SK-N-SH (cell line): Measurements from ENCODE around the gene CHPF. TPM values are rescaled to one million over a fixed set of nuclear protein-coding genes. Genes with fewer than 3 reads are reported as not detected.

Experiments used
- CTCF ChIA-PET: fragments of 300-600, 350-600 bp; formaldehyde crosslinking; extraction: SDS; loops from one replicate; lab custom pipeline; 2021; lab: Yijun Ruan, JAX
- POLR2A ChIA-PET: fragments of 350-600 bp; sonication (Branson Sonifier 250); formaldehyde crosslinking; extraction: SDS; loops from one replicate; lab custom pipeline; 2020; ENCODE audit warnings: antibody characterized with exemption, inconsistent platforms; lab: Yijun Ruan, JAX
- DNase-seq: peaks from one replicate; pipeline ENCODE4 v3.0.0; 2012
- H2AFZ ChIP-seq: fragments of 200-600 bp; sonication (generic); 2 replicates; pipeline ENCODE4 v1.8.1; 2016; ENCODE audit warnings: antibody characterized with exemption, mild to moderate bottlenecking, low read depth
- H3F3A ChIP-seq: fragments of 200-600 bp; sonication (generic); replicated peaks from 2 replicates; pipeline ENCODE3; 2016; ENCODE audit warnings: antibody characterized with exemption, mild to moderate bottlenecking; ENCODE audit not compliant: insufficient read depth
- H3K27ac ChIP-seq, 2 experiments: fragments of 200-500 bp in 1 of 2; fragments of 200-600 bp in 1 of 2; sonication (Bioruptor generic) in 1 of 2; sonication (generic), shearing (Covaris generic) in 1 of 2; 2 replicates each; pipeline versions ENCODE4 v1.5.1 to v1.6.1; 2014 to 2016; ENCODE audit warnings: low read depth in 2 of 2, inconsistent platforms in 1 of 2, low read length in 1 of 2, mild to moderate bottlenecking in 1 of 2, mixed read lengths in 1 of 2
- H3K27me3 ChIP-seq: fragments of 200-600 bp; sonication (generic), shearing (Covaris generic); 2 replicates; pipeline ENCODE4 v1.6.1; 2016; ENCODE audit warnings: mixed run types; ENCODE audit not compliant: insufficient read depth
- H3K36me3 ChIP-seq, 2 experiments: fragments of 200-500 bp in 1 of 2; fragments of 200-600 bp in 1 of 2; sonication (Bioruptor generic) in 1 of 2; sonication (generic) in 1 of 2; replicated peaks in 1 of 2; 2 replicates each; pipeline versions ENCODE3 to v1.5.1; 2014 to 2016; ENCODE audit warnings: low read length in 1 of 2, mild to moderate bottlenecking in 1 of 2; ENCODE audit not compliant: insufficient read depth in 2 of 2, control insufficient read depth in 1 of 2
- H3K4me1 ChIP-seq, 2 experiments: fragments of 200-500 bp in 1 of 2; fragments of 200-600 bp in 1 of 2; sonication (Bioruptor generic) in 1 of 2; sonication (generic), shearing (Covaris generic) in 1 of 2; 2 replicates each; pipeline versions ENCODE4 v1.5.1 to v1.6.1; 2014 to 2016; ENCODE audit warnings: low read depth in 1 of 2, low read length in 1 of 2, mixed run types in 1 of 2; ENCODE audit not compliant: insufficient read depth in 2 of 2, control insufficient read depth in 1 of 2
- H3K4me2 ChIP-seq: fragments of 200-600 bp; sonication (generic), shearing (Covaris generic); 2 replicates; pipeline ENCODE4 v1.6.1; 2017; ENCODE audit warnings: mixed run types
- H3K4me3 ChIP-seq, 2 experiments: fragments of 200-500 bp in 1 of 2; fragments of 200-600 bp in 1 of 2; sonication (Bioruptor generic) in 1 of 2; sonication (generic), shearing (Covaris generic) in 1 of 2; 2 replicates each; pipeline versions ENCODE4 v1.5.1 to v1.8.1; 2014 to 2016; ENCODE audit warnings: low read depth in 2 of 2, inconsistent platforms in 1 of 2, low read length in 1 of 2, mild to moderate bottlenecking in 1 of 2, mixed read lengths in 1 of 2, moderate library complexity in 1 of 2
- H3K79me2 ChIP-seq: fragments of 200-600 bp; sonication (generic); 2 replicates; pipeline ENCODE4 v1.8.1; 2017; ENCODE audit warnings: mild to moderate bottlenecking; ENCODE audit not compliant: insufficient read depth
- H3K9ac ChIP-seq: fragments of 200-600 bp; sonication (generic); 2 replicates; pipeline ENCODE4 v1.6.1; 2017; ENCODE audit warnings: mixed run types
- H3K9me2 ChIP-seq: fragments of 200-600 bp; sonication (generic); 2 replicates; pipeline ENCODE4 v1.6.1; 2017; ENCODE audit warnings: mixed run types
- H3K9me3 ChIP-seq: fragments of 200-600 bp; sonication (generic); 2 replicates; pipeline ENCODE4 v1.6.1; 2017; ENCODE audit warnings: mixed run types, mild to moderate bottlenecking, moderate library complexity
- H4K20me1 ChIP-seq: fragments of 200-600 bp; sonication (generic); 2 replicates; pipeline ENCODE4 v1.6.1; 2017; ENCODE audit warnings: mild to moderate bottlenecking, mixed run types; ENCODE audit not compliant: insufficient read depth
- EP300 ChIP-seq, 2 experiments: IDR thresholded peaks; 2 replicates each; pipeline versions ENCODE4 v1.4.0 to v1.6.1; 2012; ENCODE audit warnings: borderline replicate concordance in 1 of 2, low read depth in 1 of 2, low read length in 1 of 2
- EZH2phosphoT487 ChIP-seq: fragments of 200-600 bp; sonication (generic); IDR thresholded peaks from 2 replicates; pipeline ENCODE4 v1.6.1; 2017; ENCODE audit warnings: low read depth, mixed run types, mild to moderate bottlenecking, antibody characterized with exemption, moderate library complexity, borderline replicate concordance
- FOXJ3 ChIP-seq: sonication (generic); formaldehyde crosslinking; IDR thresholded peaks from 2 replicates; pipeline ENCODE4 v1.5.1; 2020; ENCODE audit warnings: mild to moderate bottlenecking, missing genetic modification reagents
- GABPA ChIP-seq: IDR thresholded peaks from 2 replicates; pipeline ENCODE4 v1.4.0; 2012; ENCODE audit warnings: low read depth, mild to moderate bottlenecking
- JUND ChIP-seq: IDR thresholded peaks from 2 replicates; pipeline ENCODE4 v1.4.0; 2012
- MEF2A ChIP-seq: IDR thresholded peaks from 2 replicates; pipeline ENCODE4 v1.4.0; 2012; ENCODE audit warnings: low read depth, borderline replicate concordance
- MXI1 ChIP-seq: IDR thresholded peaks from 2 replicates; pipeline ENCODE4 v1.6.1; 2012; ENCODE audit warnings: mild to moderate bottlenecking, low read depth, low read length, improper control_type of control experiment
- RCOR1 ChIP-seq: fragments of 150-350 bp; IDR thresholded peaks from 2 replicates; pipeline ENCODE4 v1.6.1; 2017; ENCODE audit warnings: antibody characterized with exemption, low read length
- RFX5 ChIP-seq: IDR thresholded peaks from 2 replicates; pipeline ENCODE4 v1.6.1; 2012; ENCODE audit warnings: mild to moderate bottlenecking, improper control_type of control experiment, low read length
- TEAD4 ChIP-seq: IDR thresholded peaks from 2 replicates; pipeline ENCODE4 v1.4.0; 2012; ENCODE audit warnings: mild to moderate bottlenecking, borderline replicate concordance; ENCODE audit not compliant: insufficient read depth
- YY1 ChIP-seq: IDR thresholded peaks from 2 replicates; pipeline ENCODE4 v1.4.0; 2012; ENCODE audit warnings: low read depth, mild to moderate bottlenecking
- WGBS: methylation state at CpG from one replicate; pipeline ENCODE4 v1.1.6; 2017; ENCODE audit warnings: low lambda C conversion rate; 5-methylcytosine and 5-hydroxymethylcytosine counted together
- polyA plus RNA-seq, 3 experiments: library from polyadenylated mRNA; depleted of rRNA; stranded (reverse); fragments of >200 nt; gene quantifications; 2 replicates each; pipeline ENCODE4 v1.2.3, GENCODE V29; 2012

CHPF gene
- polyA plus RNA-seq, 1 of the 3 experiments (the other 2 are of a cell fraction), result 141 TPM

DNA sequence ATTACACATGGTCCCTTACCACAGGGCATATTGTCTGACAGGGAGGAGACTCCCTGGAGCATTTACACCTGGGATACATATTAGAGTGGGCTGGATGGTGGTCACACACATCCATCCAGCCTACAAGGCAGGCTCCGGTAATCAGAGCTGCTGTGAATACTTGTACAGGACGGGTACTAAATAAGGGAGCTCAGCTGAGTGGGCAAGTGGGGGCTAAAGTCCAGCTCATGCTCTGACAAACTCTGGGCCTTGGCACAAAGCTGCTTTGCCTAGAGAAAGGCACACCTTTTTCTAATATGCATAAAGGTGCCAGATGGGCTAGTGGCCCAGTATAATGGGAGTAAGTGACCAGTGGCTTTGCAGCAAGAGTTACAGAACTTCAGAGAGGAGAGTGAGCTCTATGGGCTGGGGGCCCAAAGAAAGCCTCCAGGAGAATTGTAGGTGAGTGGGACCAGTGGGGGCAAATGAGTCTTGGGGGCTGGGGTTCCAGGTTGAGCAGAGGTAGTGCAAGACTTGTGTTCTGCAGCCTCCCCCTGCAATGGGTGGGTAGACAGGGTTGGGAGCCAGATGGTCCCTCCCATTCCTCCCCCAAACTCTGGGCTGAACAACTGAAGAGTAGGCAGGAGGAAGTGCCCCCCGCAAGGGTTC lies 1.8 kb upstream of the CHPF start:
- POLR2A ChIA-PET, result interaction anchor here (0.9 to 1.4 kb wide), 2 partner anchors 16 to 52 kb away, joined by 3 read pairs; no protein-coding TSS in a partner anchor
- H3K9ac ChIP-seq, result no peak overlapping the region
- no peak overlapping the region for H3K4me2 ChIP-seq
- no peak for TF ChIP-seq EZH2phosphoT487
- H3K27me3 ChIP-seq, result no peaks in the 10 kb centered on the region
- 67% methylated on average over 2 of the region's 3 CpGs for WGBS
- peaks cover 13% of the 10 kb centered on the region for H3K79me2 ChIP-seq
- peaks cover 6% of the 10 kb centered on the region for H3F3A ChIP-seq
- no peaks in the 10 kb centered on the region for H3K9me3 ChIP-seq
- no peak overlapping the region for H3K4me3 ChIP-seq
- peaks cover 9 to 12% of the 10 kb centered on the region in 2 experiments for H3K36me3 ChIP-seq
- H3K9me2 ChIP-seq, result no peaks in the 10 kb centered on the region
- no peak overlapping the region for H3K27ac ChIP-seq
- H2AFZ ChIP-seq, result no peak overlapping the region
- H3K4me1 ChIP-seq, result peaks cover 7 to 32% of the 10 kb centered on the region in 2 experiments; a peak in 2 of 4 replicates
- DNase-seq, result no peak
- CTCF ChIA-PET, result interaction anchor here (1.1 to 62.1 kb wide), 7 partner anchors 14 to 144 kb away, joined by 3 to 2824 read pairs (median 37); partner anchors contain the start of genes ASIC4, GMPPA and STK11IP
- H4K20me1 ChIP-seq, result peaks cover 20% of the 10 kb centered on the region

- Histone ChIP-seq H3K4me3 (peak overlapping the region; percentile 62 to 86), H3K9me3 (no peaks in the 10 kb centered on the region), H3K79me2 (peaks cover 13% of the 10 kb centered on the region), H3F3A (peaks cover 6% of the 10 kb centered on the region), H3K4me1 (peaks cover 7 to 30% of the 10 kb centered on the region in 2 experiments; a peak in 2 of 4 replicates), H3K27ac (0 out of 4 replicates have a peak overlapping the region, but pooled peaks of 1 of the 2 experiments have one; percentile 77), H2AFZ (no peak overlapping the region), H3K36me3 (peaks cover 9 to 21% of the 10 kb centered on the region in 2 experiments), H3K4me2 (peak overlapping the region; percentile 97), H3K27me3 (no peaks in the 10 kb centered on the region), H4K20me1 (peaks cover 20% of the 10 kb centered on the region), H3K9me2 (no peaks in the 10 kb centered on the region), H3K9ac (no peak overlapping the region)
- POLR2A ChIA-PET, result interaction anchor here (1.4 to 1.9 kb wide), 3 partner anchors 8 to 46 kb away, joined by 3 to 12 read pairs (median 6); partner anchors contain the start of gene GMPPA
- 14% methylated on average over 9 of the region's 9 CpGs for WGBS
- CTCF ChIA-PET, result interaction anchor here (0.9 to 62.1 kb wide), 12 partner anchors 9 to 156 kb away, joined by 3 to 2824 read pairs (median 8); partner anchors contain the start of genes ASIC4, GMPPA and STK11IP
- no peak for DNase-seq
- no peak for TF ChIP-seq JUND
- no peak for TF ChIP-seq MEF2A
- no peak for TF ChIP-seq YY1
- no peak for TF ChIP-seq RCOR1
- no peak for TF ChIP-seq FOXJ3 (CRISPR knock-in tag)
- TF ChIP-seq RFX5, result no peak
- no peak for TF ChIP-seq MXI1
- no peak for TF ChIP-seq EZH2phosphoT487
- no peak for TF ChIP-seq TEAD4
- no peak for TF ChIP-seq GABPA
- no peak for TF ChIP-seq EP300 (IDR thresholded peaks at IDR 0.05; ENCODE audit: borderline replicate concordance in 1 of 2, low read depth in 1 of 2, low read length in 1 of 2)
These were observed 958 bp upstream of the CHPF start for GRCh38 chr2:219544567-219544966.
